Kidney (tissue), 14 donors: ENCODE measurements around the gene SEMA4G. TPM values are rescaled to one million over a fixed set of nuclear protein-coding genes. Genes with fewer than 3 reads are reported as not detected.
A peak's percentile ranks its signal among the peaks of the same experiment; 100 is the strongest.

Source experiments
- DNase-seq, 5 donors: peaks; one replicate each; pipeline ENCODE4 v3.0.0-alpha.2; 2013 to 2020
- FAIRE-seq: peaks from 2 replicates; lab custom pipeline; 2012; peaks lifted over from hg19 to GRCh38; lab: Jason Lieb, UNC
- H3K27ac ChIP-seq, 2 donors: one replicate each; pipeline ENCODE4 v1.7.0; 2013; ENCODE audit warnings: low read depth in 2 of 2, low read length in 2 of 2, inconsistent platforms in 1 of 2
- H3K27me3 ChIP-seq: one replicate; pipeline ENCODE4 v1.7.1; 2013; ENCODE audit warnings: low read length, inconsistent platforms; ENCODE audit not compliant: control insufficient read depth, insufficient read depth
- H3K36me3 ChIP-seq, 3 donors: one replicate each; pipeline versions ENCODE4 v1.7.0 to v1.7.1; 2013; ENCODE audit warnings: low read length in 3 of 3, control low read depth in 1 of 3, inconsistent platforms in 1 of 3; ENCODE audit not compliant: insufficient read depth in 3 of 3, control insufficient read depth in 2 of 3
- H3K4me1 ChIP-seq, 3 donors: one replicate each; pipeline versions ENCODE4 v1.7.0 to v1.7.1; 2013; ENCODE audit warnings: low read length in 3 of 3, inconsistent platforms in 1 of 3, low read depth in 1 of 3; ENCODE audit not compliant: control insufficient read depth in 2 of 3, insufficient read depth in 2 of 3
- H3K4me3 ChIP-seq, 3 donors: one replicate each; pipeline versions ENCODE4 v1.7.0 to v1.8.1; 2013; ENCODE audit warnings: low read length in 3 of 3, control low read depth in 1 of 3, inconsistent platforms in 1 of 3
- H3K9ac ChIP-seq, 3 donors: one replicate each; pipeline versions ENCODE4 v1.7.0 to v1.7.1; 2013; ENCODE audit warnings: low read length in 3 of 3, control low read depth in 1 of 3, inconsistent platforms in 1 of 3
- H3K9me3 ChIP-seq, 3 donors: one replicate each; pipeline versions ENCODE4 v1.7.0 to v1.7.1; 2013; ENCODE audit warnings: low read length in 3 of 3, control low read depth in 1 of 3, inconsistent platforms in 1 of 3; ENCODE audit not compliant: control insufficient read depth in 2 of 3, insufficient read depth in 1 of 3
- intact Hi-C: fragments of 100-400 bp; cut with DNase I; formaldehyde crosslinking; loops from one replicate; pipeline ENCODE4 v1.11.1; 2022
- polyA plus RNA-seq: library from polyadenylated mRNA; stranded (reverse); fragments of 350-450 nt; fragmentation: Illumina TruSeq; extraction: RNeasy Lipid Tissue Mini Kit (QIAGEN cat#74804); gene quantifications from one replicate; pipeline ENCODE4 v1.2.3, GENCODE V29; 2014; ENCODE audit warnings: low read depth, low replicate concordance; ENCODE audit not compliant: insufficient read depth
- total RNA-seq: library from RNA; stranded (reverse); fragmentation: NEBNext Ultra II Directional; extraction: Animal tissue kit (Norgen Biotek cat#: 25700); gene quantifications from one replicate; pipeline ENCODE4 v1.2.1, GENCODE V29; 2021
- TF ChIP-seq, protein P1 (sequence below): IDR thresholded peaks from 3 replicates; pipeline ENCODE4 v1.5.1; 2012; ENCODE audit warnings: mild to moderate bottlenecking, moderate library complexity, borderline replicate concordance; ENCODE audit not compliant: insufficient read depth; ENCODE audit errors: extremely low read depth
- donor health status: control.
- donor health status: control.
- donor health status: control.
- donor health status: control.
- donor health status: control.
- donor health status: DM: yes; HTN: yes; CAD: no.
- donor health status: Normal renal cell carcinoma (clear cell type).

SEMA4G gene
- total and polyA plus RNA-seq, 2 donors from 2014 or later = 6.1 to 23.5 TPM

DNA sequence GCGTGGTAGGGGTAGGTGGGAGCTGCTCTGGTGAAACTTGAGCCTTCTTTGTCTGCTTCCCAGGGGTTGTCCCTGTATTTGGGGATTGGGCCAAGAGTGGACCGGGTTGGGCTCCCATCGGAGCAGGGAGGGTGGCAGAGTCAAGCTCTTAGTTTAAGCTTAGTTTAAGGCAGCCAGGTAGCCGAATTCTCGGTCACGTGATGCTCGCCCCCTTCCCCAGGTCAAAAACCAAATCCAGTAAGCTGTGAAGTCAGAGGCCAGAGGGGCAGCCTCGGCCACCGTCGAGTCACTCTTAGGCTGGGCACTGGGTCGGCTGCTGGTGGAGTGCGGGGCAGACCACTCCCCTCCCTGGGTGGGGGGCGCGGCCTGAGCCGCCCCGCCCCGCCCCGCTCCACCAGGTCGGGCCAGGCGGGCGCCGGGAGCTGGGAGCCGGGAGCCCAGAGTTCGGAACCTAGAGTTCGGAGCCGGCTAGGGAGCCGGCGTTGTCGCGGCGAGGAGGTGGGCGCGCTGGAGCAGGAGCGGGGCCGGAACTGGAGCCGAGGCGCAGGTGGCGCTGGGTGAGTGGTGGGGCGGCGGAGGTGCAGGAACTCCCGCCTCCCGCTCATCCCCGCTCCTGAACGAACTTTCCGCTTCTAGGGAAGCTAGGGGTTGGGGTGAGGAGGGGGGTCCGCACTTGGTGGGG is 27.5 kb downstream of the SEMA4G start:
- DNase-seq (peak; percentile 57 to 85 (median 68)), FAIRE-seq (no peak)
- peak overlapping the region; percentile 90 to 99 for H3K27ac ChIP-seq
- H3K27me3 ChIP-seq = no peaks in the 10 kb centered on the region
- H3K4me3 ChIP-seq = peak overlapping the region; percentile 56 to 85 (median 74)
- TF ChIP-seq, protein P1, sequence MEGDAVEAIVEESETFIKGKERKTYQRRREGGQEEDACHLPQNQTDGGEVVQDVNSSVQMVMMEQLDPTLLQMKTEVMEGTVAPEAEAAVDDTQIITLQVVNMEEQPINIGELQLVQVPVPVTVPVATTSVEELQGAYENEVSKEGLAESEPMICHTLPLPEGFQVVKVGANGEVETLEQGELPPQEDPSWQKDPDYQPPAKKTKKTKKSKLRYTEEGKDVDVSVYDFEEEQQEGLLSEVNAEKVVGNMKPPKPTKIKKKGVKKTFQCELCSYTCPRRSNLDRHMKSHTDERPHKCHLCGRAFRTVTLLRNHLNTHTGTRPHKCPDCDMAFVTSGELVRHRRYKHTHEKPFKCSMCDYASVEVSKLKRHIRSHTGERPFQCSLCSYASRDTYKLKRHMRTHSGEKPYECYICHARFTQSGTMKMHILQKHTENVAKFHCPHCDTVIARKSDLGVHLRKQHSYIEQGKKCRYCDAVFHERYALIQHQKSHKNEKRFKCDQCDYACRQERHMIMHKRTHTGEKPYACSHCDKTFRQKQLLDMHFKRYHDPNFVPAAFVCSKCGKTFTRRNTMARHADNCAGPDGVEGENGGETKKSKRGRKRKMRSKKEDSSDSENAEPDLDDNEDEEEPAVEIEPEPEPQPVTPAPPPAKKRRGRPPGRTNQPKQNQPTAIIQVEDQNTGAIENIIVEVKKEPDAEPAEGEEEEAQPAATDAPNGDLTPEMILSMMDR = no peak
- peaks cover 7 to 26% (median 8%) of the 10 kb centered on the region in 3 donors for H3K4me1 ChIP-seq
- H3K36me3 ChIP-seq = peaks cover 0 to 3% (median 0%) of the 10 kb centered on the region in 3 donors
- H3K9me3 ChIP-seq = no peaks in the 10 kb centered on the region
- intact Hi-C loops = no loop called here
- peak overlapping the region; percentile 11 to 82 (median 57) for H3K9ac ChIP-seq

DNA sequence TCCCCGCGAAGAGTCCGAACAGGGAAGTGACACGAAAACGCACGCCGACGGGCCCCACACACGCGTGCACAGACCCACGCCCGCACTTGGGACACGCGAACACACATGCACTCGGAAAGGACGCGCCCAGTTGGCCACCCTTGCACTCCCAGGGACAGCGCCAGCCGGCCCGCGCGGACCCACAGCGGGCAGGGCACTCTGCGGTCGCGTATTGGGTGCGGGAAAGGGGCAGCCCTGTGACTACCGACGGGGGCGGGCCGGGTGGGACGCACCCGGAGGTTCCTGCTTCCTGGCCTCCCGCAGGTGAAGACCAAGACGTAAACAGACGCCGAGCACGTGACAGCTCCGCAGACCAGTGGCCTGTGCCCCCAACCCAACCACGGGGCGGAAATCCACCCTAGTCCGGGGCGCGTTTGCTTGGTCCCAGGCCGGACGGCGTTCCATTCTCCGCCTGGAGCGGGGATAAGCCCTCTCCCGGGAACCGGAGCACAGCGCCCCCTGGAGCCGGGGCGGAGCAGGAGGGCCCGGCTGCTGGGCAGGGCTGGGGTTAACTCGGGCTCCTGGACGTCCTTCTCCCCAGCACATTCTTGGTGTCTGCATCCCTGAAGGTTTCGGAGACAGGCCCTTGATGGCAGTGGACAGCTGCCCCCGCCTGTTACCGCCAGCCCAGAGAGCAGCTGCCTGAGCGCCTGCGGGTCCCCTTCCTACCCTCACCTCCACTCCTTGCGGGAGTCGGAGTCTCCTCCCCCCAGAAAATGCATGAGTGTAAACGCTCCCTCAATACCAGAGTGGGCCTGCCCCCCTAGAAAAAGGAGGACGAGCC is 28.3 kb downstream of the SEMA4G start:
- intact Hi-C loops = no loop called here
- TF ChIP-seq, protein P1 = peak; percentile 59
- H3K4me3 ChIP-seq = peak overlapping the region; percentile 56 to 85 (median 74)
- peak overlapping the region; percentile 90 to 99 for H3K27ac ChIP-seq
- FAIRE-seq (no peak), DNase-seq (peak; percentile 78 to 90 (median 83))
- no peaks in the 10 kb centered on the region for H3K9me3 ChIP-seq
- H3K36me3 ChIP-seq = peaks cover 0 to 3% (median 1%) of the 10 kb centered on the region in 3 donors
- H3K4me1 ChIP-seq = peaks cover 7 to 32% (median 8%) of the 10 kb centered on the region in 3 donors
- no peaks in the 10 kb centered on the region for H3K27me3 ChIP-seq
- H3K9ac ChIP-seq = peak overlapping the region; percentile 16 to 82 (median 57)

DNA sequence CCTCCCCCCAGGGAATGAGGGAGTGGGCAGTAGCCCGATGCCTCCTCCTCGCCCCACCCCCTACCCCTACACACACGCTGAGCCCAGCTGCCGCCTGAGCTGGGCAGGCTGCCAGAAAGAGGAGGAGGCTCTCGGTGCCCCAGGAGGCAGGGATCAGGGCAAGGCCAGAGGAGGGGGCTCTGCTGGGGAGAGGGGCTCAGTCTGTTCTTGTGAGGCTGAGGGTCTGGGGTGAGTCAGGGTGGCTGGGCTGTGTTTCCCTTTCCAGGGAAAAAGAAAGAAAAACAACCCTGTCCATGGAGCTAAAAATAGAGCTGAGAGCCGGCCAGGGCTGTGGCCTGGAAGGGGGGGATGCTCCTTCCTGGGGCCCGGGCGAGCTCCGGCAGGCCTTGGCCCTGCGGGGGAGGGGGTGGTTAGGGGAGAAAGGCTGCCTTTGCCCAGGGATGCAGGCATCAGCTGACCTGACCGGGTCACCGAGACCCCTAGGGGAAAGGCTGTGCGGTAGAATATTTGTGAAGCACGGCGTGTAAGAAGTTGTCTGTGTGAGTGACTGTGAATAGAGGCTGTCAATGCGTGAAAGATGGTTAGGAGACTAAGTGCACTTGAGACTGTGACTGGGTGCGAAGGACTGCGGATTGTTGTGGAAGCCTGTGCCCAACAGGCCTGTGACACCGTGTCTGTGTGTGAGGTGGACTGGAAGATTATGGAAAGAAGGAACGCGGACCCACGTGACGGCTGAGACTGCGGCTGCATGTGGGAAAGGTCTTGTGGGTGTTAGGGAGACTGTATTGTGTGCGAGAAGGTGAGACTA is 29.1 kb downstream of the SEMA4G start:
- FAIRE-seq = no peak
- TF ChIP-seq, protein P1 = no peak
- no peaks in the 10 kb centered on the region for H3K27me3 ChIP-seq
- peak overlapping the region; percentile 90 to 99 for H3K27ac ChIP-seq
- peak; percentile 91 to 97 (median 95) for DNase-seq
- peak overlapping the region; percentile 67 to 85 (median 74) for H3K4me3 ChIP-seq
- peaks cover 0 to 10% (median 9%) of the 10 kb centered on the region in 3 donors for H3K36me3 ChIP-seq
- intact Hi-C loops = no loop called here
- no peaks in the 10 kb centered on the region for H3K9me3 ChIP-seq
- H3K9ac ChIP-seq = peak overlapping the region; percentile 53 to 82 (median 71)
- peaks cover 7 to 32% (median 8%) of the 10 kb centered on the region in 3 donors for H3K4me1 ChIP-seq
